ENCODE measurements around the gene BRSK2. TPM values are rescaled to one million over a fixed set of nuclear protein-coding genes. Genes with fewer than 3 reads are reported as not detected.

BRSK2 gene
- total and polyA plus RNA-seq, 9 of the 15 experiments (the other 6 are each of a cell fraction or from before 2014, with no cell fraction given) = 0.06 to 0.52 (median 0.18) TPM; not detected in 5

DNA sequence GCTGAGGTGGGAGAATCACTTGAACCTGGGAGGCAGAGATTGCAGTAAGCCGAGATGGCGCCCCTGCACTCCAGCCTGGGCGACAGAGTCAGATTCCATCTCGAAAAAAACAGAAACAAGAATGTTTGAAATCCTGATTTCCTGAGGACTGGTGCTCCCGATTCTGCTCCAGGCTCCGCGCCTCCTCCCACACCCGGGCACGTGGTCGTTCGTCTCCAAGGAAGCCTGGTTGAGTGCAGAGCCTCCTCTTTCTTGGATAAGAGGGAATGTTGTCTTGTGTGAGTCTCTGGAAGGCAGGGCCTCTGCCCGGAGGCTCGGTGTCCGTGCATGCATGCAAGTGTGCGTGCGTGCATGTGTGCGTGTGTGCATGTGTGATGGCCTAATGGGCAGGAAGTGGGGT lies 30.1 kb downstream of the BRSK2 start:
- Histone ChIP-seq H3K4me2 (ENCODE audit: insufficient read depth, low read length) (no peak overlapping the region), H3K9me3 (replicated peaks; ENCODE audit: control insufficient read depth, insufficient read depth, low read depth, low read length) (peaks cover 9% of the 10 kb centered on the region), H2AFZ (ENCODE audit: low read depth, low read length) (no peak overlapping the region), H3K4me3 (no peak overlapping the region), H4K20me1 (replicated peaks; ENCODE audit: control insufficient read depth, insufficient read depth, low read length) (no peaks in the 10 kb centered on the region), H3K27ac (ENCODE audit: extremely low read depth, low read depth, low read length) (no peak overlapping the region), H3K9me1 (ENCODE audit: control insufficient read depth, insufficient read depth, low read length) (no peaks in the 10 kb centered on the region), H3K9ac (ENCODE audit: insufficient read depth in 1 of 2, low read depth in 2 of 2, low read length in 2 of 2) (no peak overlapping the region), H3K27me3 (ENCODE audit: control insufficient read depth in 2 of 2, insufficient read depth in 2 of 2, low read length in 2 of 2) (no peaks in the 10 kb centered on the region), H3K4me1 (replicated peaks in 1 of 2; ENCODE audit: control insufficient read depth in 2 of 2, insufficient read depth in 2 of 2, low read length in 2 of 2) (no peaks in the 10 kb centered on the region), H3K36me3 (ENCODE audit: control insufficient read depth, insufficient read depth, low read length) (no peaks in the 10 kb centered on the region), H3K79me2 (ENCODE audit: control insufficient read depth, insufficient read depth, low read length) (no peaks in the 10 kb centered on the region)
- ChIA-PET CTCF (ENCODE audit: low intra/inter-chr PET ratio) (no interaction called here), POLR2A (no interaction called here)
- TF ChIP-seq DPF2 (IDR thresholded peaks at IDR 0.05) = no peak
- no peak for TF ChIP-seq ZNF551 (CRISPR knock-in tag; IDR thresholded peaks at IDR 0.05)
- TF ChIP-seq, protein P1, sequence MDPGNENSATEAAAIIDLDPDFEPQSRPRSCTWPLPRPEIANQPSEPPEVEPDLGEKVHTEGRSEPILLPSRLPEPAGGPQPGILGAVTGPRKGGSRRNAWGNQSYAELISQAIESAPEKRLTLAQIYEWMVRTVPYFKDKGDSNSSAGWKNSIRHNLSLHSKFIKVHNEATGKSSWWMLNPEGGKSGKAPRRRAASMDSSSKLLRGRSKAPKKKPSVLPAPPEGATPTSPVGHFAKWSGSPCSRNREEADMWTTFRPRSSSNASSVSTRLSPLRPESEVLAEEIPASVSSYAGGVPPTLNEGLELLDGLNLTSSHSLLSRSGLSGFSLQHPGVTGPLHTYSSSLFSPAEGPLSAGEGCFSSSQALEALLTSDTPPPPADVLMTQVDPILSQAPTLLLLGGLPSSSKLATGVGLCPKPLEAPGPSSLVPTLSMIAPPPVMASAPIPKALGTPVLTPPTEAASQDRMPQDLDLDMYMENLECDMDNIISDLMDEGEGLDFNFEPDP (CRISPR knock-in tag; IDR thresholded peaks at IDR 0.05) = no peak
- TF ChIP-seq POLR2AphosphoS5 (IDR thresholded peaks at IDR 0.05; ENCODE audit: control insufficient read depth, insufficient read depth, low read depth, low read length) = no peak
- no peak for TF ChIP-seq ZNF197 (CRISPR knock-in tag; IDR thresholded peaks at IDR 0.05; ENCODE audit: low read depth)
- FAIRE-seq (no peak), ATAC-seq (no peak), DNase-seq (ENCODE audit: extremely low read depth in 1 of 4, low spot score in 3 of 4) (no peak)
- WGBS (ENCODE audit: insufficient coverage, low coverage, missing lambda C conversion rate) = 34% methylated on average over 16 of the region's 17 CpGs
- intact Hi-C loops (cut with micrococcal nuclease) = no loop called here
- in situ Hi-C loops (cut with MboI) = no loop called here
- BruUV-seq (replicated peaks) = no TSS peak

DNA sequence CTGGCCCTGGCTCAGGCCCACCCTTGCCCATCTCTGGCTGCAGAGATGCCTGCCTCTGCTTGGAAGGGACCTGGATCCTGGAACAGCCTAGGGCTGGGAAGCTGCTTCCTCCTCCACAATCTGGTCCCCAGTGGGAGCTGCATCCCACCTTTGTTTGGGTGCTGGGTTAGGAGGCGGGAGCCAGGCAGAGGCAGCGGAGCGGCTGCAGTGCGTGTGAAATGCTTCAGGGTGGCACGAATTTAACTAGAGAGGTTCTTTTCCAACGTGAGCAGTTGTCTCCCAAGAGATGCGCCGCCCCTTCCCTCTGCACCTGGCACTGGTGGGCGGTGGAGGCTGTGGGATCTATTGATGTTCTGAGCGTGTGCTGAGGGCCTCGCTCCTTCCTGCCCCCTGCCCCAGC lies 31.6 kb downstream of the BRSK2 start:
- in situ Hi-C loops (cut with MboI) (no loop called here), intact Hi-C loops (cut with micrococcal nuclease) (no loop called here)
- Histone ChIP-seq H3K9me1 (ENCODE audit: control insufficient read depth, insufficient read depth, low read length) (no peaks in the 10 kb centered on the region), H3K9ac (ENCODE audit: insufficient read depth in 1 of 2, low read depth in 2 of 2, low read length in 2 of 2) (no peak overlapping the region), H3K79me2 (ENCODE audit: control insufficient read depth, insufficient read depth, low read length) (no peaks in the 10 kb centered on the region), H2AFZ (ENCODE audit: low read depth, low read length) (no peak overlapping the region), H3K36me3 (ENCODE audit: control insufficient read depth, insufficient read depth, low read length) (no peaks in the 10 kb centered on the region), H3K4me2 (ENCODE audit: insufficient read depth, low read length) (no peak overlapping the region), H3K27me3 (ENCODE audit: control insufficient read depth in 2 of 2, insufficient read depth in 2 of 2, low read length in 2 of 2) (no peaks in the 10 kb centered on the region), H3K9me3 (replicated peaks; ENCODE audit: control insufficient read depth, insufficient read depth, low read depth, low read length) (peaks cover 9% of the 10 kb centered on the region), H3K27ac (ENCODE audit: extremely low read depth, low read depth, low read length) (no peak overlapping the region), H3K4me1 (replicated peaks in 1 of 2; ENCODE audit: control insufficient read depth in 2 of 2, insufficient read depth in 2 of 2, low read length in 2 of 2) (no peaks in the 10 kb centered on the region), H4K20me1 (replicated peaks; ENCODE audit: control insufficient read depth, insufficient read depth, low read length) (no peaks in the 10 kb centered on the region), H3K4me3 (no peak overlapping the region)
- no TSS peak for BruUV-seq (replicated peaks)
- ChIA-PET CTCF (ENCODE audit: low intra/inter-chr PET ratio) (no interaction called here), POLR2A (no interaction called here)
- no peak for DNase-seq (ENCODE audit: extremely low read depth in 1 of 4, low spot score in 3 of 4)
- 0% methylated on average over 9 of the region's 11 CpGs for WGBS (ENCODE audit: insufficient coverage, low coverage, missing lambda C conversion rate)
- FAIRE-seq = no peak
- no peak for TF ChIP-seq PHTF2 (CRISPR knock-in tag; IDR thresholded peaks at IDR 0.05)
- ATAC-seq = no peak

Data from K562 (cell line).